ENCODE results near the gene TGFB1I1.
"Not testable (repeated sequence)": the region's sequence is repeated elsewhere in the genome, so short reads cannot be mapped to it uniquely, and the experiment has no call there.

Gene TGFB1I1

DNA sequence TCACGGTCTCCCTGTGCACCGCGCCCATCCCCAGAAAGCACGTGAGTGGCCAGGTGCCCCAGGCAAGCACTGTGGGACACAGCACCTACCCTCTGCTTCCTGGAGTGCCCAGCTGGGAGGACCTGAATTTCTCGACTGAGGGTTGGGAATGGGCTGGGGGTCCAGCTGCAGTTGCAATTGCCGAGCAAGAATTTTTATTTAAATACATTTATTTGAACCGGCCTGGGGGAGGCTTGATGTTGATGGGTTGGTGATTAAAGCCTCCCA, 17.3 kb downstream of the TGFB1I1 start:
- no peak for FAIRE-seq

DNA sequence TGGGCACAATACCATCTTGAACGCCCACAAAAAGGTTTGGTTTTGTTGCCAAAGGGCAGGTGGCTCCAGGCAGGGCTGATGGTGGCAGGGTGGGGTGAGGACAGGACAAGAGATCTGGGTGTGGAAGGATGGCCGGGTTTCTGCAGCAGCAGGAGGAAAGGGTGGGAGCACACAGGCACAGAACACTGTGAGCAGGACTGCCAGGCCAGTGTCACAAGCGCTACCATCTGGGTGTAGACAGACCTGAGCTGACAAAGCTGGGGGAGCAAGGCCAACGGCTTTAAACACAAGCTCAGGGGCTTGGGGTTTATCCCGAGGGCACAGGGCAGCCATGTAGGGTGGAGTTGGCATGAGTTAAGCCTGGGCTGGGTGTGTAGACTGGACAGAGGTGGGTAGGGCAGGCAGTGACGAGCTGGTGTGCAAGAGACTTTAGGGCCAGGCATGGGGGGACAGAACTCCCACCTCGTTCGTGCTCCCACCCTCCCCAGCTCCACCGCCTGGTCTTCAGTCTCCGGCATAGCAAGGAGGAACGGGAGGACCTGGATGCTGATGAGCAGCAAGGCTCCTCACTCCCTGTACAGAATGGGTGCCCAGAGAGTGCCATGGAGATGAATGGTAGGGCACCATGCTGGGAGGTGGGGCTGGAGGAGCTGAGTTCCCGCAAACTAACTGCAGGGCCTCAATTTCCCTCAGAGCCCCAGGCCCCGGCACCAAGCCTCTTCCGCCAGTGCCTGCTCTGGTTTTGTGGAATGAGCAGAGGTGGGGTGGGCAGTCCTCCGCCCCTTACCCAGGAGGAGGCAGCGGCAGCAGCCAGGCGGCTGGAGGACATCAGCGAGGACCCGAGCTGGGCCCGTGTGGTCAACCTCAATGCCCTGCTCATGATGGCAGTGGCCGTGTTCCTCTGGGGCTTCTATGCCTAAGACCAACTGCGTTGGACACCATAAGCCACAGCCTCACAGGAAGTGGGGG, 17.9 kb downstream of the TGFB1I1 start:
- FAIRE-seq: no peak

DNA sequence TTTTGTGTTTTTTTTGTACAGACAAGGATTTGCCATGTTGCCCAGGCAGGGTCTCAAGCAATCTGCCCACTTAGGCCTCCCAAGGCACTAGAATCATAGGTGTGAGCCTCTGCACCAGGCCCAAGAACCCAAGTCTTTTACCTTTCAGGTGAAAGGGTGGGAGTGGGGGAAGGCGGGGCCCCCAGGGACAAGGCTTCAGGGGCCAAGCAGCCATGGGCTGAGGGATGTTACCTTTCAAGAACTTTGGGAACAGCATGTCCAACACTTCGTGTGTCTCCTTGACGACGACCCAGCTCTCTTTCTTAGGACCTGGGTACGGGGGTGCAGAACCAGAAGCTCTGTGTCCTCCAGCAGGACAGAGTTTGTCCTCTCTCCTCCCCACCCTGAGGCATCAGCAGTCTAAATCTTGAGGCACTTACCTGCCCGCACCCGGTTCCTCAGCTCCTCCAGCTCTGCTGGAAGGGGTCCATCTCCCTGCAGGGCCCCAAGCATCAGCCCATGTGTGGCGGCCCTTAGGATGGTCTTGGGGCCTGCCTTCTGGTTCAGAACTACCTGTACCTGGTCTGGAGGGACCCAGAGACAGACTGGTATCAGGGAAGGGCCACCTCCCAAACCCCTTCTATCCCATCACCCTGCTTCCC, 19.9 kb downstream of the TGFB1I1 start:
- FAIRE-seq: no peak

DNA sequence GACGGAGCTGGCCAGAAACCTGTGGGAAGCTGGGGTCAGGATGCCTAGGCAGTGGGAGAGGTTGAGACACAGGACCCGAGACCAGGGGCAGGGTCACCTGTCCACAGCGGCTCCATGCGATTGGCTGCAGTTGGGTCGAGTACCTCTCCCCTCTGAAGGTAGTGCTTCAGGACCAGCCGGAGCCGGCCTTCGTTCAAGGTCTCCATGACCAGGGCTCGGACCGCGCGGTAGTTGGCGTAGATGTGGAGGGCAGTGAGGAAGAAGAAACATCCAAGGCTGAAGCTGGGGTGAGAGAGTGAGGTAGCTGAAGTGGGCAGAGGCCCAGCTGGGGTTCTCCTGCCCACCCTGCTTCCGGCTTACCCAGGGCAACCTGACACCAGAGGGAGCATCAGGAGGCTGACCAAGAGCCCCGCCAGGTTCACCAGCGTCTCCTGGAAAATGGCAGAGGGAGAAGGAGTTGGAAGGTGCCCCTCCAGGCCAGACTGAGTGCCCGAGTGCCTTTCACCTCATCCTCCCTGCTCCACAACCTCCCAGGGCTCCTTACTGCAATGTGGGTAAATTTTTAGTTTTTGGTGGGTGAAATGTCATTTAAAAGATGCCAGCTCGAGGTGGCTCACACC, 21.7 kb downstream of the TGFB1I1 start:
- no peak for FAIRE-seq

DNA sequence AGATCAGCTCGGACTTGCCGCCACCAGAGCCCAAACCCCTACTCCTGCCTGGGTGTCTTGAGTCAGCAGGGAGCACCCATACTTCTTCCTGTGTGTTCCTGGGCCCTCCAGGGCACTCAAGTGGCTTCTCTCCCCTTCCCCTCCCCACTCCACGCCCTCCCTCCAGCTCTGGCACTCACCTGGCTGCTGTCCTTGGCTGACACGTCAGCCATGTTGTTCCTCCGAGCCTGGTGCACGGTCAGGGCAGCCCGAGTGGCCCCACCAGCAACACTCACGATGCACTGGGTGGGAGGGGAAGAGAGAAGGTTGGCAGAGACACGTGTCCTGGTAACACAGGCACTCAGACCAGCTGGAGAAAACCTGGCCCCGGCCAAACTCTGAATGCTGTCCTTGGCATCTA, 24.7 kb downstream of the TGFB1I1 start:
- FAIRE-seq: no peak

DNA sequence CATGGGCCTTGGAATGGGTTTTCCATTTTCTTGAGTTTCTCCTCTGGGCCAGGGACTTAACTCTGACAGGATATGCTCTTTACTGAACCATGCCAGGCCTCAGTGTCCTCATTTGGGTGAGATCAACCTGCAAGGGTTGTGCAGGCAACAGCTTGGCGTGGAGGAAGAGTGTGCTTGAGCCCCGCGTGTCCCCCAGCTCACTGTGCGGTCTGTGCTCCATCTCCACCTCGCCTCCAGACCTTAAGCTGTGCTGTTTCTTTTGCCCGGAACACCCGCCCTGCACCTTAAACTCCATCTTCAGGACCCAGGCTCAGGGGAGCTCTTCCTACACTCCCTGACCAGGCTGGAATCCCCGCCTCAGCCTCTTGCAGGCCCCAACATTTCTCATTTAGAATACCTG, 26.5 kb downstream of the TGFB1I1 start:
- FAIRE-seq: no peak

DNA sequence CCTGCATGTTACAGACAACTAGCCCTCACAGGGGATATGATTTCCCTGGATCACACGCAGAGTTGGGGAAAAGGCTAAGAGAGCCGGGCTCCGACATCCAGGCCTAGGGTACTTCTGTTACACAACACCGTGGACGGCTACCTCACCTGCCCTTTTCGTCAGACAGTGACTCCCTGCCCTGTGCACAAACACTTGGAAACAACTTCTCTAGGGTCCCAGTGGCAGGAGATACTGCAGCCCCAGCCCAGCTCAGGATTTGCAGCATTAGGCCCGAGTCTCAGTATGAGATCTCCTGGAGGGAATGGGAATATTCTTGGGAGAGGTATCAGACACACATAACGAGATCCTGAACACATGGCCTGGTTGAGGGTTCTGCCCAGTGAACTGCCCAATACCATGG, 28.0 kb downstream of the TGFB1I1 start:
- FAIRE-seq: no peak

DNA sequence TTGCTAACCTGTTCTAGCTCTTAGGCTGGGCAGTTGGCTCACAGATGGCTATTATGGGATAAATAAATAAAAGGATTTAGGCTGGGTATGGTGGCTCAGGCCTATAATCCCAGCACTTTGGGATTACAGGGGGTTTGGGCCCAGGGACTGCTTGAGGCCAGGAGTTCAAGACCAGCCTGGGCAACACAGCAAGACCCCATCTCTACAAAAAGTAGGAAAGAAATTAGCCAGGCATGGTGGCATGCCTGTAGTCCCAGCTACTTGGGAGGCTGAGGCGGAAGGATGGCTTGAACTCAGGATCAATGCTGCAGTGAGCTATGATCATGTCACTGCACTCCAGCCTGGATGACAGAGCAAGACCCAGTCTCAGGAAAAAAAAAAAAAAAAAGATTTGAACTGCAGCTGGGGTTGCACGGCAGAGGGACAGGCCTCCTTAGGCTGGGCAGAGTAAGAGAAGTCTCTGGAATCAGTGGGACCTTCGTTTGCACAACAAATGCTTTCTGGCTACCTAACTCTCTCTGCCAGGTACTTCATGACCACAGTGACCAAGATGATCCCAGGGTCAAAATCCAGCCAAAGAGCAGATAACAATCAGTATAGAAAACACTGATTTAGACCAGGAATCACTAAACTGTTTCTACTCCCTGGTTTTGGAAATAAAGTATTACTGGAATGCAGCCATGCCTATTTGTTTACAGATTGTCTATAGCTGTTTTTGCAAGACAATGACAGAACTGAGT, 29.4 kb downstream of the TGFB1I1 start:
- FAIRE-seq: no peak

DNA sequence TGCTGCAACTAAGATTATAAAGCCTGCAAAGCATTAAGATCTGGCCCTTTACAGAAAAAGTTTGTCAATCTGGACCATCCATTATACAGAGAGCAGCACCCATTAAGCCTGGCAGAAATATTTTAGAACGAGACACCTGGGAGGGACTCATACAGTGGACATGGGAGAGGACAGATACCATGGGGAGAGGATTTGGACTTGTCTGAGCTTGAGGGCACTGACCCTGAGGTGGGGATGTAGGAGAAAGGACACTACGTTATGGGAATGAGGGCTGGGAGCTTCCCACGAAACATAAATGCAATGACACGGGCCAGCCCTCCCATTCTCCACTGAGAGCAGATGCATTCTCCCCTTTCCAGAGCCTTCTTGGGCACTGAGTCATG, 30.0 kb downstream of the TGFB1I1 start:
- no peak for FAIRE-seq

DNA sequence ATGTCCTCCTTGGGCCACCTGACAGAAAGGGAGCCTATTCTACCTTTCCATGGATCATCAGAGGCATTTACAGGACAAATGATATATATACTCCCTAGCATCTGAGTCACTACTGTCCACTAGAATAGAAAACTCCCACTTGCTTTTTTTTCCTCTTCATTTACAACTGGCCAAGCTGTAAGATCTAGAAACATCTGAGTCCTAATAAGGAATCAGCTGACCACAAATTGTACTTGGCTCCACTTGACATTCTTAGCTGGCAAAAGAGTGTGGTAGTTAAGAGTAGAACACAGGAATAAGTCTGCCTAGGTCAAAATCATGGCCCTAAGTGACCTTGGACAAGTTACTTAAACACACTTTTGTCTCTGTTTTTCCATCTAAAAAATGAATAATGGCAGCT, 31.0 kb downstream of the TGFB1I1 start:
- FAIRE-seq: no peak

DNA sequence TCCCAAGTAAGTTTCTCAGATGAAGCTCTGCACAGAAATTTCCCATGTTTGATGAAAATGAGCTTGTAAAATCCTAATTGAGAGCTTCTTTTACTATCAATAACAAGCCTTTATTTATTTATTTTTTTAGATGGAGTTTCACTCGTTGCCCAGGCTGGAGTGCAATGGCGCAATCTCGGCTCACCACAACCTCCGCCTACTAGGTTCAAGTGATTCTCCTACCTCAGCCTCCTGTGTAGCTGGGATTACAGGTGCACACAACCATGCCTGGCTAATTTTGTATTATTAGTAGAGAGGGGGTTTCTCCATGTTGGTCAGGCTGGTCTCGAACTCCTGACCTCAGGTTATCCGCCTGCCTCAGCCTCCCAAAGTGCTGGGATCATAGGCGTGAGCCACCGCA, 31.6 kb downstream of the TGFB1I1 start:
- not testable (repeated sequence) for FAIRE-seq

DNA sequence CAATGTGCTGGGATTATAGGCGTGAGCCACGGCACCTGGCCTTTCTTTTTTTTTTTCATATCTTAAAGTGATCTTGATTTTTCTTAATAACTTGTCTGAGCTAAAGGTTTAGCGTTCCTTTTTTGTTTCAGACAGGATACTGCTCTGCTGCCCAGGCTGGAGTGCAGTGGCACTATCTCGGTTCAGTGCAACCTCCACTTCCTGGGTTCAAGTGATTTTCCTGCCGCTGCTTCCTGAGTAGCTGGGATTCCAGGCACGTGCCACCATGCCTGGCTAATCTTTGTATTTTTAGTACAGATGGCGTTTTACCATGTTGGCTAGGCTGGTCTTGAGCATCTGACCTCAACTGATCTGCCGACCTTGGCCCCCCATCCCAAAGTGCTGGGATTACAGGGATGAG, 32.2 kb downstream of the TGFB1I1 start:
- no peak for FAIRE-seq

DNA sequence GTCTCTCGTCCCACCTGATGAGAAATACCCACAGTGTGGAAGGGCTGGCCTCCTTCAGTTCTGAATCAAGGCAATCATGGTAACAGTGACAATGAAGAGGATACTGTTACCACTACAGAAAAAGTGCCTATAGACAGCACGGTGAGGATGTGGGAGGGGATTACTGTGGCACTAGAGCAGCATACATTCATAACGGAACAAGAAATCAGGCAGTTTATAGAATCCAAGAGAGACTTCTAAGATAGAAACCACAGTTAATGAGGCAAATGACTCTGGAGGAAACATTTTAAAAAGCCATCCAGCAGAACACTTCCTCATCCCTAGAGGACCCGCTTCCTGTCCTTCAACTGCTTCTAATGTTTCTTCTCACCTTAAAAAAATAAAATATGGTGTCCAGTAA, 33.5 kb downstream of the TGFB1I1 start:
- no peak for FAIRE-seq

DNA sequence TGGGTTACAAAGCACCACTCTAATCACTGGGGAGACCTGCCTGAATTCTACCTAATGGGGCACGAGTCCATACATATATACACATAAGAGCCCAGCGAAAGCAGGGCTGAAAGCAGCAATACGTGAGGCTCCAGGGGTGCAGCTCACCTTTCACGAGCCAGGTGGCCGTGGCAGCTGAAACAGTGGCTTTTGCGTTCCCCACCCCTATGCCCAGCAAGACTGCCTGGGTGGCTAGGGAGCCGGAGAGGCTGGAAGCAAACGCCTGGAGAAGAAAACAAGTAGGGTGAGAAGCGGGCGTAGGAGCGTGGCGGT, 35.6 kb downstream of the TGFB1I1 start:
- FAIRE-seq: no peak

DNA sequence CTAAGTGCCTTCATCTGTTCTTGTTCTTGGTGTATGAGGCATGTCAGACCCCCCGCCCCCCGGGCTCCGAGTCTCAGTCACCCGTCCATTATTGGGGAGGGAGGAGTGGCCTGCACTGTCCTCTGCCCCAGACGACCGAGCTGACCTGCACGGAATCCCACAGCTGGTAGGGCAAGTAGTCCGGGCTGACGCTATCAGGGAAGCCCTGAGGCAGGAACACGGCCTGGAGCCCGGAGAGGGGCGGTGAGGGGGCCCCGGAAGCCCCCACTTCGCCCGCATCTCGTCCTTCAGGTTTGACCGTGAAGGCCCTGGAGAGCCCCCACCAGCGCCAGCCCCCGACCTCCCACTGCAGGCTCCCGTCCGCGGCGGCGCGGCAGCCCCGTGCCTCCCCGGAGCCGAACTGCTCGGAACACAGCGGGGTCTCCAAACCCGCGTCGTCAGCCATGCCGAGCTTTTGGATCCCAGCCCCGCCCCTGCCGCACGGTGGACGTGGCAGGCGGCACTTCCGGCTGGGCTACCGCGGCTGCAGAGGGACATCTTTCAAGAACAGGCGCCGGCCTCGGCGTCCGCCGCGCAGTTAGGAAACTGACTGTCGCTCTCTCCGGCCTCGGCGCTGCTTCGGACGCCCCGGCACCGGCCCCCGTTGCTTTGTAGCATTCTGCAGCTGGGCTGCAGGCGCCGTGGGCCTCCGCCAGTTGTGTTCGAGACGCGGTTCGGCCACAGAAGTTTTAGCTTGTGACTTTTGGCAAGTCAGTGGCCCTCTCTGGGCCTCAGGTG, 36.2 kb downstream of the TGFB1I1 start, which contains the start of gene RUSF1:
RUSF1 (minus strand) TSS at position 463 of the 777 bp plus-strand sequence; CDS start at position 445, 18 bp downstream.
- no peak for FAIRE-seq

DNA sequence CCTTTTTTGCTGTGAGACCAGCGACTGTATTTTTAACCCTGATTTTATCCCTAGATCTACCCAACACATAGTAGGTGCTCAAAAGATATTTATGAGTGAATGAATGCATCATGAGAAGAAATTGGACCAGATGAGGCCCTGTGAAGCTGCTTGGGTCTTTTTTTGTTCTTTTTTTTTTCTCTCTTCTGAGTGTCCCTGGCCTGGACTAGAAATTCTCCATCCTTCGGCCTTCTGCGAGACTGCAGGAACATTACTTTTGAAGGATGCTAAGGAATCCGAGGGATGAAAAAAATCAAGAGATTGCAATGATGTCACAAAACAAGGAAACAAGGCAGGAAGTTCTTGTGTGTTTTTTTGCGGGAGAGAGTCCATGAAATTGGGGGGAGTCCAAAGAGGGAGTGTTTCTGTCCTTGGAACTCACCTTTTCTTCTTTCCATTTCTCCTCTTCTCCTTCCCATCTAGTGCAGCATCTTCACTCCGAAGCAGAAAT, 36.8 kb downstream of the TGFB1I1 start:
- no peak for FAIRE-seq

DNA sequence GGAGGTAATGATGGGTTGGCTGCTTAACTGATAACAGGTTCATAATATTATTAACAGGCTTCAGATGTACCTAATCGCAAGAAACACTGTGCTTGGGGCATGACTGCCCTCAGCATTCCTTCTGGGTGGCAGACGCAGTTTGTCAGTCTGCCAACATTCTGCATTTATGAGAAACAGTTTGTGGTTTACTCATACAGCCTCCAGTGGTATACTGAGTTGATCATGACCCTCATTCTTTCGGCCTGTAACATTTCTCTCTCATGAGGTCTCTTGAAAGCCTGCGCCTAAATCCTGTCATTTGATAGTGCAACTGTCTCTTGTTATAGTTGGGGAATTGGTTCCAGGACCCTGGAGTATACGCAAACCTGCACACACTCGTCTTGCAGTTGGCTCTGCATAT, 41.2 kb downstream of the TGFB1I1 start:
- FAIRE-seq: no peak

DNA sequence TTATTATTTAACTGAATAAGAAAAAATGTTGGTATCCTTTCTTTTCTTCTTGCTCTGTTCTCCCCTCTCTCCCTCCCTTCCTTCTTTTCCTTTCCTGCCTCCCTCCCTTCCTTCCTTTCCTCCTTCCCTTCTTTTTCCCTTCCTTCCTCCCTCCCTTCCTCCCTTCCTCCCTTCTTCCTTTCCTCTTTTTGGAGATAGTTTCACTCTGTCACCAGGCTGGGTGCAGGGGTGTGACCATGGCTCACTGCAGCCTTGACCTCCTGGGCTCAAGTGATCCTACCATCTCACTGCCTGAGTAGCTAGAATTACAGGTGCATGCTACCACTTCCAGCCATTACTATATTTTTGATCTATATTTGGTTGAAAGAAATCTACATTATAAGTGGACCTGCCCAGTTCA, 41.9 kb downstream of the TGFB1I1 start:
- FAIRE-seq: no peak

DNA sequence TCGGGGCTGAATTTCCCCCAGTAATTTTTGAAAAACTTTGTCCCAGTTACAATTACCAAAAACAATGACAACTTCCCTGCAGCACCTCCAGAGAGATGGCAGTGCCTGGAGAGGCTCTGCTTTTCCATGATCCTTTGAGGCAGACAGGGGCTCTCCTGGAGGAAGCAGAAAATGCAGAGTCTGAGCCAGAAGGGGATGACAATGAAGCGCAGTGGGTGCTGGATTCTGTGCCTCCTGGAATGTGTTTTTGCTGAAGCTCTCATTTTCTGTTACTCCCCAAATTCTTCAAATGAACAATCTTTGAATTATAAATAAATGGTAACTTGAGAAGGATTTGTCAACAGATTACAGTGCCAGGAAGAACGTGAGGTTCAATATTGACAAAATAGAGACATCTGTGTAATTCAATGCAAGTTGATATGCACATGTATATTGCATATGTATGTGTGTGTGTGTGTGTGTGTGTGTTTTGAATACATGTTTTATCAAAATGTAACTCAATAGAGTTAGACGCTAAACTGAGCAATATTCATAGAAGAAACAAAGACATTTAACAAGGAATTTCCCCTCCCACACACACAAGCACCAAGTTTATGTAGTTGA, 45.9 kb downstream of the TGFB1I1 start:
- no peak for FAIRE-seq

DNA sequence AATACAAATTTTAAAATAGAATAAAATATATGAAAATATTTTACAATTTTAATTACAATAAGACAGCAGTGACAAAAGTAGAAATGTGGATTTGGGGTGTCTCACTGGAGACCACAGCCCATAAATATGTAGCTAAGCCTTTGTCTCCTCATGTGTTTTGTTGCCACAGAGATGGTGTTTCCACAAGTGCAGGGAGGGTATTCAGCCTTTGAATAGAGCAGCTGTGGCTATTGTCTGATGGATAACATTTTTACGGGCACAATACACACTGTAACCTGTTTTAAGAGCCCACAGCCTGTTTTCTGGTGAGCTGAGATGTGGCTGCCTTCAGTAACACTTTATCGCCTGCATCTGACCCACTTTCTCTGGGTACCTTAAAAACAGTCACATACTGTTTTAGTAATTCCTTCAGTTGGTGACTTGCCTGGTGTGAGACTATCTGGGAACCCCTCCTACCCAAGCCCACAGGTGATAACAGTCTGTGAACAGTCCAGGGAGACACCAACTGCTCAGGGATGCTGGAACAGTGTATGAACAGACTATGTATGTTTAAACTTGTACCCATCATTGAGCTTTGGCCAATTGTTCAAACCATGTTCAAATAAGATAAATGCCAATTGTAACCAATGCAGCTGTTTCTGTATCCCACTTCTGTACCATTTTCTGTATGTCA, 47.9 kb downstream of the TGFB1I1 start:
- FAIRE-seq: no peak

DNA sequence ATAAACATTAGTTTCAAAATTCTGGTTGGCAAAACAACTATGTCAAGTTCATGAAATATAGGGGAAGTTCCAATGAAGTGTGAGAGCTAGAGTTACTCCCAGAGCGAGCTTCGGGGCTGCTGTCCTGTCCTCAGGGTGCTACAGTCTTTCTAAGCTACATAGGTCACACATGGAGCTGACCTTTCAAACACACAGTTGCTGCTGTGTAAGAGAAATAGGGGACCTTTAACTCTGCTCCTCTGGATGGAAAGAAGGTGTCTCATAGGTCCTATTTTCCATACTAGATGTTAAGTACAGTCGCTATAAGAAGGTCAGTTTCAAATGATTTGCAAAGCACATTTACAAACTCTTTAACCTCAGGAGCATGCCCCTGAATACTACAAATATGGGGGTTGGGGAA, 49.4 kb downstream of the TGFB1I1 start:
- no peak for FAIRE-seq

DNA sequence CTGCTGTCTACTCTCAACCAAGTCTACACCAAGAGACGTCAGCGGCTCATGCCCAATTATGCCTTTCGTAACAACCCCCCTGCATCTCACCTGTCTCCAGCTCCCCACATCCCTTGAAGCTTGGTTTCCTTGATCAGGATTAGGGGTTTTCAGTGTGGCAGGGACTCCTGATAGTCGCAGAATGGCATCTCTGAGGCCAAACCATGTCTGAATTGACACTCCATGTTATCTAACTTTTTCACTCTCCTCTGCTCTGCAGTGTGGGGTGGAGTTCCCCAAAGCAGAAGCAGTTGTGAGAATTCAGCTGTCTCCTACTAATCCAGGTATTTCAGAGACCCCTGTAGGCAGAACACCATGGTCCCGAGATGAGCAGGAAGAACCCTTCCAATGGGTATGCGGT, 50.1 kb downstream of the TGFB1I1 start:
- FAIRE-seq: no peak

All from islet of Langerhans (tissue), 1 donor.